ENCODE results near the gene DYNC1I1.

Gene DYNC1I1

DNA sequence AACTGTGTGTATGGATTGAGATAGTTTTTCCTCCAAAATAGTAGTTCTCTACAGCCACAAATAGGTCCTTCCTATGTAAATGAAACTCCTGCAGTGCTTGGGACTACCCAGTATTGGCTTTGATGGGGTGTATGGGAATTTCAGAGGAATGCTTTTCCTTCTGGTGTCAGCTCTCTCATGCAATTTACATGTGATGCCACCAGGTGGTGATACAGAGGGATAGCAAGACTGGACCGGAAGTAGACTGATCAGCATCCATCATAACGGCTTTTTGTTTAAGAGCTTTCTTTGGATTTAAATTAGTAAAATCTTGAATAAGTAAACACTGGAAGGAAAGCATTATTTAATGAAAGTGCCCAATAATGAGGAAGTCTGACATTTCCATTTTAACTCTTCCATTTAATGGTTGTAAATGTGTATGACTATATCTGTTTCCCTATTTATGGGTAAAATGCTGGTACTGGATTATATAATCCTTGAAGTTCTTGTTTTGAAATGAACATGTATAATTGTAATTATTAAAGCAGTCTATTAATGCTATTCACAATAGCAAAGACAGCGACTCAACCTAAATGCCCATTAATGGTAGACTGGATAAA, 22.7 kb downstream of the DYNC1I1 start:
- DNase-seq = no peak

DNA sequence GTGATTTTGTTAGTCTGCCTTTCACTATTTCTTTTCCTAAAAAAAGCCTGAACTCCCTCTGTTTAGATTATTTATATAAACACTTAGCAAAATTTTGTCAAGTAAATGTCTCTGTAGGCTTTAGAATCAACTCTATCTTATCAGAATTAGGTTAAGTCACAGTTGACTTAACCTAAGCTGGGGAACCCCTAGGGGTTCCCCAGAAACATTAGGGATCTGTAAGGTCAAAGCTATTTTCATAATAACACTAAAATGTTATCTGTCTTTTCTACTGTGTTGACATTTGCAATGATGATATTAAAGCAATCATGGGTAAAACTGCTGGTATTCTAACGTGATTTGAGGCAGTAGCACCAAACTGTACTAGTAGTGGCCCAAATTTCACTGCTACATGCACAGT, 24.3 kb downstream of the DYNC1I1 start:
- DNase-seq = no peak

GRCh38 chr7:95798401-95798930, 26.1 kb downstream of the DYNC1I1 start:
- no peak for DNase-seq

DNA sequence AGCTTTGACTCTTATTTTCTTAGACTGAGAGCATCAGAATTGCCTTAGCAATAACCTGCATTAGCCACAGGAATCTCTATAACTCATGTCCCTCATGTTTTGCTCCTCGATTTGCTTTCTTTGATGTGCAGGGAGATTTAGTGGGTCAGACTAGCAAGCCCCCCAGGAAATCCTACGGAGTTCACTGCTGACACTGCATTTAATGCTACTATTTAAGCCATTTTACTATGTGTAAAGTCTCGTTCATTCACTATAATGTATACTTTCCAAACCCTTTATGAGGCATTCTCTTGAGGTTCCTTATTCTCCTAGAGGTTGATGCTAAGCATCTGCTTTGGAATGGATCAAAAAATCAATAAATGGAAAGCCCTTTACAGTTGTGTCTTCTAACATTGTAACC, 28.4 kb downstream of the DYNC1I1 start:
- no peak for DNase-seq

DNA sequence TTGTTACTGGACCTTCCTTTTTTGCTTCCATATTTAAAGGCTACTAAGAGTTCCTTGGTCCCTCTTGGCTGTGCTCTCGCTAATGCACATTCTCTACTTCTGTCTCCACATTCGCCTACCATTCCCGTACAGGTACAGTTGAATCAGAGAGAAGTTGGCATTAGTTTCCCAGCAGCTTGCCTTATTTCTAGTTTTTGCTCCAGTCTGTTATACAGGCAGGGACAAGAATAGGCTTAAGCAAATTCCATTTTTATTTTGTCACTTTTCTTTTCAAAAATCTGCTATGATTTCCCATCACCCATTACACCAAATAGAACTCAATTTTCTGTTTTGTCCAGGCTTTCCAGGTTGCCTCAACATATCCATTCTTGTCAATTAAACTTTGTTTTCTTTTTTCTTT, 29.9 kb downstream of the DYNC1I1 start:
- no peak for DNase-seq

GRCh38 chr7:95804052-95804451, 31.7 kb downstream of the DYNC1I1 start:
- DNase-seq = no peak

- no peak for DNase-seq
Measured at GRCh38 chr7:95805909-95806308, 33.6 kb downstream of the DYNC1I1 start.

DNA sequence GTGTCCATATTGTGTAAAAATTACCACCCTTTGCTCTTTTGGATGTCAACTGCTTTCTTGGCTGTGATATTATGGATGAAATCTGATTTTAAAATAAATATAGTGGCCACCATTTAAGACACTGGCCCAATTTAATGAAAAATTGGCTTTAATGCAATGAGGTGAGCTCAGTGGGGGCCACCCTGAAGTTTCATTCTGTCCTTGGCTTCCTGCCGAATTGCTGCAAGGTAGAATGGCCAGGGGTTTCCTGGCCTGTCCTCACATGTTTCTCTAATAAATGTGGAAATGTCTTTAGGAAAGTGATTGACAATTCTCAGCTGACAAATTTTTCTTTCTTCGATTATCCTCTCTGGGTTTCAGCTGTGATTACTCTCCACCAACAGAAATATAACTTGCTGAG, 36.0 kb downstream of the DYNC1I1 start:
- DNase-seq = no peak

GRCh38 chr7:95811846-95812445, 39.6 kb downstream of the DYNC1I1 start:
- no peak for DNase-seq

- no peak for DNase-seq
Measured at GRCh38 chr7:95814721-95815120, 42.4 kb downstream of the DYNC1I1 start.

DNA sequence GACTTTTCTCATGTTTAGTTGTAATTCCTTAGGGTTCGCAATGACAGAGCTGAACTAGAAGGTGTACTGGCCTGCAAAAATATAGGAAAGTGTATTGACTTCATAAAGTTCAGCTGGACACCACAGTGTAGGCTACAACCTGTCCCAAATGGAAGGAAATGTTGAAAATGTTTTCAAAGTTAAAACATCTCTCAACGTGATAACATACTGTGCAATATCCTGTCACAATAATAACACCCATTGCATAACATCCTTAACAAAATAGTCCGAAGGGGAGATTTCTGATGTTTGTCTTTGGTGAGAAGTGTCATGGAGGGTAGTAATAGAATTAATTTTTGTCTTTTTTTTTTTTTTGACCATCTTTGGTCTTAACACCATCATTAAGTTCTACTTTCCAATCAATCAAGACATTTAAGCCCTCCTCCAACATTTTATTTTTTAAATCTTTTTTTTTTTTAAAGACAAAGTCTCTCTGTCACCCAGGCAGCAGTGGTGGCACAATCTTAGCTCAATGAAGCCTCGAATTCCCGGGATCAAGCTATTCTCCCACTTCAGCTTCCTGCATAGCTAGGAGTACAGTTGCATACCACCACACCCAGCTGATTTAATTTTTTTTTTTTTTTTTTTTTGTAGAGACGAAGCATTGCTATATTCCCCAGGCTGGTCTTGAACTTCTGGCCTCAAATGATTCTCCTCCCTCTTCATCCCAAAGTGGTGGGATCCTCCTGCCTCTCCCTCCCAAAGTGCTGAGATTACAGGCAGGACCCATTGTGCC, 45.7 kb downstream of the DYNC1I1 start:
- DNase-seq = no peak

- DNase-seq = no peak
Measured at GRCh38 chr7:95820778-95821177, 48.4 kb downstream of the DYNC1I1 start.

GRCh38 chr7:95822717-95823116, 50.4 kb downstream of the DYNC1I1 start:
- DNase-seq = no peak

DNA sequence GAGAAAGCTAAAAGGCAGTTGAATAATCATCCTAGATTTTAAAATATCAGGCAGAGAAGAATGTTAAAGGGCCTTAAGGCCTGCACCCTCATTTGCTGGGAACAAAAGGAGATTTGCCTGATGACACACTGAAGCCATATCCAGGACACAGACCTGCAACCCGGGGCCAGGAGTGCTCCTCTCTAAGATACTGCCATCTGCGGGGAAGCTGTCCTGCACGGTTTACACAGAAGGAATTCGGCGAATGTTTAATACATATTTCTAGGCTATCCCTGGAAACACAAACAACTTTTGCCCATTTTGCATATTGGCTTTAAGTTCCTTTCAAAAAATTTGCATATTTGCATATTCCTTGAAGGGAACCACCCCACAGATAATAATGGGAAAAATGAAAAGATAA, 52.3 kb downstream of the DYNC1I1 start:
- DNase-seq = no peak

DNA sequence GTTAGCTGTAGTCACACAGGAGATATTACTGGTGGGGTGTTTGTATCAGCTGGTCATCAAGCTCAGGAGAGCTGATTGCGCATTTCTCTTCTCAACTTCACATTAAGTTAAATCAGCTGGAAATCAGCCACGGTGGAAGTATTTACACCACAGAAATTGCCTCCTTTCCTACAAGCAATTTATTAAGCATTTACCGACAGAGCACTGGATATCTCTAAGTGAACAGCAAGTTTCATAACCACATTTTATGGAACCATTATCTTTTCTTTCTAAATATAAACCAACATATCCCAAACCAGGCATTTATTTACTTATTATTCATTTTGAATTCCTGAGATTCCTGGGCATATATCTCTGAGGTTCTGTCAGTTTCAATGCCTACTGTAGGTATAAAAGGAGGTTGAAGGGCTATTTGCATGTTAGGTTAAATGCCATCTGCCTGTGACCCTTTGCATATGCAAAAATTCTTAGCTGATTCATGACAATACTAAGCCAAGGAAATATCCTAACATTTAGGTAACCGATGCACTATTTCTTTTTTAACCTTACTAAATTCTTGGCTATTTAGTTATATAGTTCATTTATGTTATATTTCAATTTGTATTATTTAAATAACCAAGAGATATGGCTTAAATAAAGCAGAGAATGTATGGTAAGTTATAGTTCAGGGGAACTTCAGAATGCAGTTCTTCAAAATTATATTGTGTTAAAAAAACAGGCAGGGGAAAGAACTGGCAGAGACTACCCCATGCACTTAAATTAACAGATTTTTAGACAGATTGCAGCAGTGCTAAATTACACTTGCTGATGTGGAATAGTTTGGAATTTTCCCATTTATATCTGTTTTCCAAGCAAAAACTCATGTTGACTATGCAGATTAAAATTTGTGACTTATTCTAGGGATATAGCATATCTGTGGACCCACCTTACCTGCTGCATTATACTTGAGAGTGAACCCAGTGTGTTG, 56.8 kb downstream of the DYNC1I1 start:
- no peak for DNase-seq

DNA sequence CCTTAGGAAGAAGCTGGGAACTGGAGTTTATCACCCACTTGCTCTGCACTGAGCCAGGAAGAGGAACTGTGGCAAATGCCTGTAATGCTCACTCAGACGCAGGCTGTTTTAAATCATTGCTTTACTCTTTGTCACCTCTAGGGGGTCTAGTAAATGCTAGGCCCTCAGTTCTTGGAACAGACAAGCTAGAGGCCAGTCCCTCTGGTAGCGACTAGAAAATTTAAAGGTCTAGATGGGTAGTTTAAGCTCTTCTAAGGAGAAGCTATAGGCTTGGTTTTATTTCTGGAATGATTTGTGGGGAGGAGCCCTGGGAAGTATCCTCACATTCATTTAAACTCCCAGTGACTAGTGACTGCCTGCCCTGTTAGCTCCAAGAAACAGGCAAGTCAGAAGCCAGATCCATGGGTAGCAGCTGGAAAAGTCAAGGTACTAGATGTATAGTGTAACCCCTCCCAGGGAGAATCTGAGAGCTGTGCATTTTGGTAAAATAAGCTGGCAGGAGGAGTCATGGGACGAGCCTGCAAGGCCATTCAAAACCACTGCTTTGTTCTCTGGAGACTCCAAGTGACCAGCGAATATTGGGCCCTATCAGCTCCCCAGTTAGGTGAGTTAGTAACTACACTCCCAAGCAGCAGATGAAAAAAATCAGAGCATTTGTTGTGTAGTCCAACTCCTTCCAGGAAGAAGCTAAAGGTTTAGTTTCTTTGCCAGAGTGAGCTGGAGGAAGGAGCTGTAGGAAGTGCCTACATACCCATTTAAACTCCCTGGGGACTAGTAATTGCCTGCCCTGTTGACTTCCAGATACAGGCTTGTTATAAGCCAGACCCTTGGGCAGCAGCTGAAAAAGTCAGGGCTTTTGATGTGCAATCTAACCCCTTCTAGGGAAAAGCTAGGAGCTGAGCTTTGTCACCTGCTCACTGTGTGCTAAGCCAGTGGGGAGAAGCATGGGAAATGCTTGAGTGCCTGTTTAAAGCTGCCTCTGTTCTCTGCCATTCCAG, 68.9 kb downstream of the DYNC1I1 start:
- no peak for DNase-seq

DNA sequence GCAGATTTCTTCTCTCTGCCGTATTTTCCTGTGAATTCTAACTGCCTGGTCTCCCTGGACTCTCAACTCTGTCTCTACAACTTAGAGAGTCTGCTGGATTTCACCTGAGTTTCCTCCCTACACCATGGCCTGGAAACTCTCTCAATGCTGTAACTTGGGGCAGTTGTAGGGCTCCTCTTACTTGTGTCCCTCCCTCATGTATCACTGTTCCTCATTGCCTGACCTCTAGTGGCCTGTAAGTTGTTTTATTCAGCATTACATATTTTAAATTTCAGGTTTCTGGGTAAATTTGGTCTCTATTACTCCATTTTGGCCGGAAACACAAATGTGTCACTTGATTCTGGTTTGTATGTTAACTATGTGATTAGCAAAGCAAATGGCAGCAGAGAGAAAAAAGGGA, 70.9 kb downstream of the DYNC1I1 start:
- no peak for DNase-seq

GRCh38 chr7:95845007-95845406, 72.7 kb downstream of the DYNC1I1 start:
- no peak for DNase-seq

- no peak for DNase-seq
Measured at GRCh38 chr7:95847061-95847460, 74.7 kb downstream of the DYNC1I1 start.

GRCh38 chr7:95859429-95859828, 87.1 kb downstream of the DYNC1I1 start:
- no peak for DNase-seq

DNA sequence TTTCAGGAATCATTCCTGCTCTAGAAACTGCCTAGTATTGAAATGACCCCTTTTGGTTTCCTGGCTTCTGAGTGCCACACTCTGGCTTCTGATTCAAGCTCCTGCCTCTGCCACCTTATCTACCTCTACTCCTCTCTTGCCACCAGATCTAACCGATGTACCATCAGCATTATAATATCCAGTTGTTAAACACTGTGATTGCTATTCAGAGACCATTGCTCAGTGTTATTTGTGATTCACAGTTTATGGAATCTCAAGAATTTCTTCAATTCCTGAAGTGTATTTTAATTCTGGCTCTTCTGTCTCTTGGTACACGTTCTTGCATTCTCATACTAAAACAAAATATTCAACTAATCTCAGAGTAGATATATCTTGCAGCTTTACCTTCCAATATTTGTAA, 88.7 kb downstream of the DYNC1I1 start:
- DNase-seq = no peak

DNA sequence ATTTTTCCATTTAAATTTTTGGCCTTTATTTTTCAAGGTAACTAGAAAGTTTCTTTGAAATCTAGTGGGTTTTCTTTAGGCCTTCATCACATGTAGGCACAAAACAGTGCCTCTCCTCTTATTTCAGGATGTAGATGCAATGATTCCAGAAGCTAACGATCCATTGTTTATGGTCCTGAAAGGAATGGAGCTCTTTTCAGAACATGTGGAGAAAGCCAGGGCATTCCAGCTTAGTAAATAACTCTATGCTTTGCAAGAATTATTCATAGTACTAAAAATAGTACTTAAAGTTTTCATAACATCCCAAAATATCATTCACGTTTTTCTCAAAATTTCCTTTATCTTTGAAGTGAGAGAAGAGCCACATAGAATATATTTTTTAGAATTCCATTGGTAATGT, 91.3 kb downstream of the DYNC1I1 start:
- no peak for DNase-seq
